H1 (cell line): ENCODE data around the gene PKD2L2. TPM values are rescaled to one million over a fixed set of nuclear protein-coding genes. Genes with fewer than 3 reads are reported as not detected.

Experiments
- CTCF ChIA-PET: fragments of 300-600 bp; sonication (Branson Sonifier 250); formaldehyde crosslinking; loops from one replicate; lab custom pipeline; 2021; ENCODE audit not compliant: partially characterized antibody; lab: Charles Lee
- POLR2A ChIA-PET: fragments of 300-600 bp; sonication (Branson Sonifier 250); formaldehyde crosslinking; loops from one replicate; lab custom pipeline; 2021; ENCODE audit warnings: inconsistent platforms; ENCODE audit not compliant: partially characterized antibody; lab: Charles Lee
- DNase-seq, 2 experiments: peaks; one replicate each; pipeline versions ENCODE4 v3.0.0 to v3.0.0-alpha.2; 2010 to 2022; ENCODE audit warnings: low spot score in 2 of 2, low read depth in 1 of 2, mixed read lengths in 1 of 2
- FAIRE-seq: peaks from 2 replicates; lab custom pipeline; 2011; peaks lifted over from hg19 to GRCh38; lab: Jason Lieb, UNC
- H2AFZ ChIP-seq: 2 replicates; pipeline ENCODE4 v1.8.1; 2012; ENCODE audit warnings: low read length, inconsistent platforms
- H2AK5ac ChIP-seq: 2 replicates; pipeline ENCODE4 v1.6.1; 2013; ENCODE audit warnings: low read depth, low read length
- H2BK120ac ChIP-seq: replicated peaks from 2 replicates; pipeline ENCODE3; 2013; ENCODE audit warnings: low read depth, low read length, inconsistent platforms
- H2BK12ac ChIP-seq: 2 replicates; pipeline ENCODE4 v1.6.1; 2013; ENCODE audit warnings: low read depth, low read length
- H2BK15ac ChIP-seq: 2 replicates; pipeline ENCODE4 v1.6.1; 2013; ENCODE audit warnings: low read length
- H2BK20ac ChIP-seq: 2 replicates; pipeline ENCODE4 v1.6.1; 2013; ENCODE audit warnings: low read length
- H2BK5ac ChIP-seq: 2 replicates; pipeline ENCODE4 v1.6.1; 2013; ENCODE audit warnings: low read depth, low read length
- H3K14ac ChIP-seq: 2 replicates; pipeline ENCODE4 v1.6.1; 2013; ENCODE audit warnings: inconsistent platforms; ENCODE audit not compliant: insufficient read length
- H3K18ac ChIP-seq: 2 replicates; pipeline ENCODE4 v1.6.1; 2013; ENCODE audit warnings: low read length; ENCODE audit errors: extremely low read depth
- H3K23ac ChIP-seq: 2 replicates; pipeline ENCODE4 v1.6.1; 2013; ENCODE audit warnings: inconsistent platforms; ENCODE audit not compliant: insufficient read length
- H3K23me2 ChIP-seq: 2 replicates; pipeline ENCODE4 v1.6.1; 2013; ENCODE audit warnings: low read depth, low read length
- H3K27ac ChIP-seq: 2 replicates; pipeline ENCODE4 v1.6.1; 2011; ENCODE audit warnings: low read depth, low read length, inconsistent platforms
- H3K27me3 ChIP-seq, 4 experiments: replicated peaks in 1 of 4; 1 replicate in 1 of 4; 2 replicates in 3 of 4; pipeline versions ENCODE4 v1.6.1 to v1.8.1; 2011 to 2013; ENCODE audit warnings: low read length in 3 of 4, mild to moderate bottlenecking in 3 of 4, inconsistent platforms in 2 of 4, mixed read lengths in 2 of 4, moderate library complexity in 1 of 4; ENCODE audit not compliant: control insufficient read depth in 3 of 4, insufficient read depth in 3 of 4; ENCODE audit errors: extremely low read depth in 1 of 4
- H3K36me3 ChIP-seq, 4 experiments: 2 replicates each; pipeline versions ENCODE4 v1.6.1 to v1.8.1; 2011 to 2013; ENCODE audit warnings: mild to moderate bottlenecking in 4 of 4, low read length in 3 of 4, moderate library complexity in 2 of 4, control low read depth in 1 of 4, inconsistent platforms in 1 of 4; ENCODE audit not compliant: insufficient read depth in 4 of 4, control insufficient read depth in 2 of 4
- H3K4ac ChIP-seq: replicated peaks from 2 replicates; pipeline ENCODE3; 2013; ENCODE audit warnings: low read length, low read depth, mixed read lengths, inconsistent platforms; ENCODE audit not compliant: insufficient read length
- H3K4me1 ChIP-seq, 4 experiments: replicated peaks in 1 of 4; 1 replicate in 1 of 4; 2 replicates in 3 of 4; pipeline versions ENCODE4 v1.6.1 to v1.8.1; 2011 to 2013; ENCODE audit warnings: low read length in 3 of 4, inconsistent platforms in 2 of 4, mixed read lengths in 1 of 4; ENCODE audit not compliant: insufficient read depth in 4 of 4, control insufficient read depth in 3 of 4
- H3K4me2 ChIP-seq, 2 experiments: 2 replicates each; pipeline versions ENCODE4 v1.6.1 to v1.8.1; 2011 to 2013; ENCODE audit warnings: low read depth in 2 of 2, low read length in 2 of 2, control low read depth in 1 of 2, inconsistent platforms in 1 of 2, mild to moderate bottlenecking in 1 of 2; ENCODE audit not compliant: insufficient read depth in 1 of 2
- H3K4me3 ChIP-seq, 4 experiments: fragments of 200-600, 300-600 bp in 1 of 4; sonication (generic), shearing (Covaris generic), sonication (Bioruptor Twin) in 1 of 4; 2 replicates each; pipeline versions ENCODE4 v1.5.1 to v1.8.1; 2011 to 2016; ENCODE audit warnings: low read length in 4 of 4, low read depth in 3 of 4, control low read depth in 2 of 4, inconsistent platforms in 2 of 4, mild to moderate bottlenecking in 2 of 4, mixed read lengths in 1 of 4, moderate library complexity in 1 of 4; ENCODE audit not compliant: insufficient read depth in 2 of 4; ENCODE audit errors: extremely low read depth in 1 of 4
- H3K56ac ChIP-seq: replicated peaks from 2 replicates; pipeline ENCODE3; 2013; ENCODE audit warnings: low read depth, mild to moderate bottlenecking, mixed read lengths, low read length, inconsistent platforms; ENCODE audit not compliant: insufficient read length
- H3K79me1 ChIP-seq: 2 replicates; pipeline ENCODE4 v1.6.1; 2013; ENCODE audit warnings: low read depth, low read length, control low read depth
- H3K79me2 ChIP-seq, 2 experiments: 2 replicates each; pipeline versions ENCODE4 v1.6.1 to v1.8.1; 2012 to 2013; ENCODE audit warnings: low read length in 2 of 2, mild to moderate bottlenecking in 2 of 2, inconsistent platforms in 1 of 2; ENCODE audit not compliant: insufficient read depth in 2 of 2, control insufficient read depth in 1 of 2
- H3K9ac ChIP-seq, 4 experiments: replicated peaks in 1 of 4; 1 replicate in 1 of 4; 2 replicates in 3 of 4; pipeline versions ENCODE4 v1.6.1 to v1.8.1; 2011 to 2013; ENCODE audit warnings: low read depth in 3 of 4, low read length in 3 of 4, control low read depth in 2 of 4, mild to moderate bottlenecking in 2 of 4, moderate library complexity in 2 of 4, inconsistent platforms in 1 of 4; ENCODE audit errors: extremely low read depth in 1 of 4
- H3K9me3 ChIP-seq, 2 experiments: 2 replicates each; pipeline versions ENCODE4 v1.6.1 to v1.8.1; 2012 to 2013; ENCODE audit warnings: mild to moderate bottlenecking in 2 of 2, moderate library complexity in 2 of 2, control low read depth in 1 of 2, inconsistent platforms in 1 of 2, low read depth in 1 of 2, low read length in 1 of 2, mixed read lengths in 1 of 2; ENCODE audit not compliant: insufficient read depth in 2 of 2
- H4K20me1 ChIP-seq, 2 experiments: replicated peaks in 1 of 2; 2 replicates each; pipeline versions ENCODE3 to v1.8.1; 2011 to 2013; ENCODE audit warnings: inconsistent platforms in 2 of 2, low read length in 2 of 2, mild to moderate bottlenecking in 1 of 2; ENCODE audit not compliant: insufficient read depth in 2 of 2, control insufficient read depth in 1 of 2
- H4K5ac ChIP-seq: 2 replicates; pipeline ENCODE4 v1.6.1; 2013; ENCODE audit warnings: low read length, low read depth, mixed read lengths, inconsistent platforms; ENCODE audit not compliant: insufficient read length
- H4K8ac ChIP-seq: 2 replicates; pipeline ENCODE4 v1.8.0; 2013; ENCODE audit warnings: mild to moderate bottlenecking, moderate library complexity, low read length, inconsistent platforms; ENCODE audit not compliant: insufficient read depth; ENCODE audit errors: extremely low read depth
- H4K91ac ChIP-seq: replicated peaks from 2 replicates; pipeline ENCODE3; 2013; ENCODE audit warnings: low read length, mixed read lengths, inconsistent platforms; ENCODE audit not compliant: insufficient read length
- EGR1 ChIP-seq: IDR thresholded peaks from 2 replicates; pipeline ENCODE4 v1.6.1; 2011; ENCODE audit warnings: low read depth, low read length, borderline replicate concordance
- EZH2 ChIP-seq: fragments of 200-600 bp; sonication (generic); IDR thresholded peaks from 2 replicates; pipeline ENCODE4 v1.7.1; 2012; ENCODE audit warnings: low read depth, mild to moderate bottlenecking, moderate library complexity, low read length, inconsistent platforms; ENCODE audit not compliant: severe bottlenecking
- GTF2F1 ChIP-seq: IDR thresholded peaks from 2 replicates; pipeline ENCODE4 v1.6.1; 2012; ENCODE audit warnings: low read depth, low read length, improper control_type of control experiment, borderline replicate concordance
- KDM5A ChIP-seq: fragments of 200-600 bp; IDR thresholded peaks from 2 replicates; pipeline ENCODE4 v1.7.1; 2012; ENCODE audit warnings: mild to moderate bottlenecking, low read length, inconsistent platforms, mixed read lengths
- PHF8 ChIP-seq: fragments of 200-600 bp; sonication (generic); conservative IDR thresholded peaks from 2 replicates; pipeline ENCODE4 v1.7.1; 2012; ENCODE audit warnings: low read depth, mild to moderate bottlenecking, inconsistent platforms, low read length, moderate library complexity
- POU5F1 ChIP-seq: IDR thresholded peaks from 2 replicates; pipeline ENCODE4 v1.6.1; 2011; ENCODE audit warnings: low read depth, mild to moderate bottlenecking, low read length, moderate library complexity
- RBBP5 ChIP-seq: IDR thresholded peaks from 2 replicates; pipeline ENCODE4 v1.7.1; 2012; ENCODE audit warnings: low read depth, mild to moderate bottlenecking, inconsistent platforms, low read length, moderate library complexity, borderline replicate concordance
- RNF2 ChIP-seq: fragments of 200-900, 300-1000 bp; sonication (generic); IDR thresholded peaks from 2 replicates; pipeline ENCODE4 v1.7.1; 2016; ENCODE audit warnings: borderline replicate concordance, low read depth, mild to moderate bottlenecking, antibody characterized with exemption, low read length; ENCODE audit not compliant: poor library complexity, severe bottlenecking; ENCODE audit errors: missing control alignments
- SRF ChIP-seq: IDR thresholded peaks from 2 replicates; pipeline ENCODE4 v1.6.1; 2011; ENCODE audit warnings: mild to moderate bottlenecking, low read depth, low read length, moderate library complexity
- WGBS, 2 experiments: shearing (Covaris generic) in 1 of 2; methylation state at CpG; one replicate each; pipeline versions ENCODE4 v1.1.6 to v1.1.7; 2013 to 2015; ENCODE audit warnings: low lambda C conversion rate in 2 of 2, mixed read lengths in 2 of 2, inconsistent platforms in 1 of 2, low coverage in 1 of 2, missing lambda C conversion rate in 1 of 2; ENCODE audit not compliant: insufficient replicate concordance in 2 of 2, insufficient coverage in 1 of 2, insufficient read length in 1 of 2; ENCODE audit errors: extremely low coverage in 1 of 2, missing lambda C conversion rate in 1 of 2; 5-methylcytosine and 5-hydroxymethylcytosine counted together
- polyA plus RNA-seq, 7 experiments: library from polyadenylated mRNA; depleted of rRNA in 3 of 7; stranded (reverse) in 5 of 7; unstranded in 2 of 7; fragments of >200 nt in 5 of 7; fragments of 200-250 nt in 2 of 7; gene quantifications; 1 replicate in 5 of 7; 2 replicates in 1 of 7; 4 replicates in 1 of 7; pipeline versions ENCODE4 v1.2.1 to v1.2.3, GENCODE V29; 2011 to 2013; ENCODE audit warnings: missing spikeins in 2 of 7, mixed read lengths in 2 of 7
- total RNA-seq: library from RNA; stranded (reverse); fragmentation: NEBNext Ultra II Directional; extraction: Animal tissue kit (Norgen Biotek cat#: 25700); gene quantifications from 2 replicates; pipeline ENCODE4 v1.2.1, GENCODE V29; 2021
- TF ChIP-seq, protein P1 (sequence below): IDR thresholded peaks from 2 replicates; pipeline ENCODE4 v1.6.1; 2012; ENCODE audit warnings: inconsistent platforms

Gene PKD2L2
- total and polyA plus RNA-seq, 2 of the 8 experiments (the other 6 are each of a cell fraction or from before 2014, with no cell fraction given) = not detected

- FAIRE-seq = no peak
- CTCF ChIA-PET = interaction anchor here (0.9 to 1.3 kb wide), 4 partner anchors 9 to 14 kb away, joined by 3 to 4 read pairs (median 4); no protein-coding TSS in a partner anchor
- no peaks in the 10 kb centered on the region for H3K79me2 ChIP-seq
Observed at GRCh38 chr5:137891849-137892248, 2.6 kb downstream of the PKD2L2 start.

More at GRCh38 chr5:137891849-137892248, 2.6 kb downstream of the PKD2L2 start:
- WGBS, 2 experiments = 86% methylated on average over 3 of the region's 3 CpGs; no CpG with 5 or more reads in 1 of the 2 experiments
- no peaks in the 10 kb centered on the region for H3K4me1 ChIP-seq
- H3K23ac ChIP-seq = no peak overlapping the region
- no peaks in the 10 kb centered on the region for H3K27me3 ChIP-seq
- H3K9ac ChIP-seq = no peak overlapping the region
- no peak overlapping the region for H4K8ac ChIP-seq
- no peak overlapping the region for H2BK120ac ChIP-seq
- POLR2A ChIA-PET = no interaction called here
- H4K20me1 ChIP-seq = no peaks in the 10 kb centered on the region
- H3K14ac ChIP-seq = no peak overlapping the region
- H2BK12ac ChIP-seq = no peak overlapping the region
- H2AFZ ChIP-seq = no peak overlapping the region
- H2BK20ac ChIP-seq = no peak overlapping the region
- H3K4me3 ChIP-seq = no peak overlapping the region
- no peaks in the 10 kb centered on the region for H3K79me1 ChIP-seq
- H3K56ac ChIP-seq = no peak overlapping the region
- H3K9me3 ChIP-seq = no peaks in the 10 kb centered on the region
- TF ChIP-seq, protein P1, sequence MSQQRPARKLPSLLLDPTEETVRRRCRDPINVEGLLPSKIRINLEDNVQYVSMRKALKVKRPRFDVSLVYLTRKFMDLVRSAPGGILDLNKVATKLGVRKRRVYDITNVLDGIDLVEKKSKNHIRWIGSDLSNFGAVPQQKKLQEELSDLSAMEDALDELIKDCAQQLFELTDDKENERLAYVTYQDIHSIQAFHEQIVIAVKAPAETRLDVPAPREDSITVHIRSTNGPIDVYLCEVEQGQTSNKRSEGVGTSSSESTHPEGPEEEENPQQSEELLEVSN = no peak
- TF ChIP-seq RNF2 = no peak
- no peak for TF ChIP-seq SRF
- no peak for TF ChIP-seq EZH2
- no peak for TF ChIP-seq EGR1
- no peak for TF ChIP-seq POU5F1
- no peak for TF ChIP-seq GTF2F1
- TF ChIP-seq PHF8 = no peak
- no peak for TF ChIP-seq RBBP5
- no peak for TF ChIP-seq KDM5A
- no peak overlapping the region for H2BK5ac ChIP-seq
- no peak overlapping the region for H3K4me2 ChIP-seq
- no peak overlapping the region for H3K18ac ChIP-seq
- no peak overlapping the region for H4K91ac ChIP-seq
- no peak overlapping the region for H2AK5ac ChIP-seq
- H4K5ac ChIP-seq = no peak overlapping the region
- H3K27ac ChIP-seq = no peak overlapping the region
- no peaks in the 10 kb centered on the region for H3K23me2 ChIP-seq
- no peak overlapping the region for H2BK15ac ChIP-seq
- no peak overlapping the region for H3K4ac ChIP-seq
- H3K36me3 ChIP-seq = no peaks in the 10 kb centered on the region
- no peak for DNase-seq
